Stimulated activated CD4-positive, alpha-beta T cell treated with anti-CD3 and anti-CD28 coated beads, Interleukin-4, amount 100 ng/mL, for 48 hours (primary cell): ENCODE data around the gene KANTR.

Experiments used
- DNase-seq, 2 donors: peaks; one replicate each; pipeline ENCODE4 v3.0.0-alpha.2; 2020; ENCODE audit warnings: low read depth in 2 of 2

Gene KANTR, protein sequence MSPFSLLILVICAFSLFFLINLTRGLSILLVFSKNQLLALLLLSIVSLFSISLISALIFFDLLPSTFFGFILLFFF

DNA sequence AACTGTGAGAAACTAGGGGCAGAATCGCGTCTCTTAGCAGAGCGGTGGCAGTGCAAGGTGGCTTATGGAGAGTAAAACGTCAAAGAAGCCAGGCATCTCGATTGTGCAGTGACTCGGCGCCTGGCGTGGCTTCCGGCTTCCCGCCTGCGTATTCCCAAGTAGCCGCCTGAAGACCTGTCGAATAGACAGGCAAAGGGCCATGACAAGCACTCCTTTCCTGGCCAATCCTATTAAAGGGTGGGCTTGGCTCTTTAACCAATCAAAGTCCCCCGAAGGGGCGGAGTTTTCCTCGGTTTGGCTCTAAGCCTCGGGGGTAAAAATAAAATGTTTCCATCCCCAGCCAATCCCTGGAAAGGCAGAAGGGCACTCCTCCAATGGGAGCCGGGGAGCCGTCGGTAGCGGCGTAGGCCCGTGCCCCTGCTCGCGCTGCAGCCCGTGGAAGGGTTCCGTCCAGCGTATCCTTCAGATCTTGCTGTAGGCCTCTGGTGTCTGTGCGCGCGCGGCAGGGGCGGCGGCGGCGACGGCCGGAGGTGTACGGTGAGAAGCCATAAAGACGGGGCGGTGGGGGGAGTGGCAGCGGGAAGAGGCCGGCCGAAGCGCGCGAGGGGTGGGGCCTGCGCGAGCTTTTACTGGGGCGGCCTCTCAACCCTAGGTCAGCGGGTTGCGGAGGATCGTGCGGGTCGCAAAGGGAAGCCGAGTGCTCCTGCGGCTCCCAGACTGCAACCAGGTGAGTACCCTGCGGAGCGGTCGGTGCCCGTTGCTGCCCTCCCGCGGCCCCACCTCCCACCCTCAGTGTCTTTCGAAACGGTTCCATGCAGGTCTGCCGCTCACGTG lies at the start of gene KANTR:
Gene KANTR (plus strand): TSS at position 395 of the 834 bp plus-strand sequence. CDS start 30,131 bp downstream, outside the sequence.
- peak; percentile 59 to 75 for DNase-seq

DNA sequence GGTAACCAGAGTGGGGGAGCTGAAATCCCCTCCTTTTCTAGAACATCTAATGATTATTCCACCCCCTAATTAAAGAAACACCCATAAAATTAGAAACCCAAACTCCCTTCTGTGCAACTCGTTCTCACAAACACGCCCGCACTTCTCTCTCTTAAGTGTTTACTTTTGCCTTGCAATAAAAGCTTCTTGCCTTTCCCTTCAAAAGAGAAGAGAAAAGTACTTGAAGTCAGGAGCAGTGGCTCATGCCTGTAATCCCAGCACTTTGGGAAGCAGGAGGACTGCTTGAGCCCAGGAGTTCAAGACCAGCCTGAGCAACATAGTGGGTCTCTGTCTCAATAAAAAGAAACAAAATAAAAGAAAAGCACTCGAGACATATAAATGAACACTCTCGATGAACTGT lies 48.9 kb upstream of the KANTR start:
- DNase-seq = no peak

DNA sequence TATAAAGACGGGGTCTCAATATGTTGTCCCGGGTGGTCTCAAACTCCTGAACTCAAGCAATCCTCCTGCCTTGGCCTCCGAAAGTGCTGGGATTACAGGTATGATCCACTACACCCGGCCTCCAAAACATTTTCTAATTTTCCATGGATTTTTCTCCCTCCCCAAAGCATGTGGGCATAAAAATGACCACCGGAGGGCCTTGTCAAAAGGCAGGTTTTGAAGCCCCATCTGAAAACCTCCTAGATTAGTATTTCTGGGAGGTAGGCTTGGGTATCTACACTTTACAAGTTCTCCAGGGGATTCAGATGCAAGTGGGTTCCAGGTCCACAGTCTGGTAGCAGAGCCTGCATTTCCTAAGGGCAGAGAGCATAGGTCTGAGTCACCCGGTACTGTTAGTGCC lies 46.7 kb upstream of the KANTR start:
- no peak for DNase-seq

DNA sequence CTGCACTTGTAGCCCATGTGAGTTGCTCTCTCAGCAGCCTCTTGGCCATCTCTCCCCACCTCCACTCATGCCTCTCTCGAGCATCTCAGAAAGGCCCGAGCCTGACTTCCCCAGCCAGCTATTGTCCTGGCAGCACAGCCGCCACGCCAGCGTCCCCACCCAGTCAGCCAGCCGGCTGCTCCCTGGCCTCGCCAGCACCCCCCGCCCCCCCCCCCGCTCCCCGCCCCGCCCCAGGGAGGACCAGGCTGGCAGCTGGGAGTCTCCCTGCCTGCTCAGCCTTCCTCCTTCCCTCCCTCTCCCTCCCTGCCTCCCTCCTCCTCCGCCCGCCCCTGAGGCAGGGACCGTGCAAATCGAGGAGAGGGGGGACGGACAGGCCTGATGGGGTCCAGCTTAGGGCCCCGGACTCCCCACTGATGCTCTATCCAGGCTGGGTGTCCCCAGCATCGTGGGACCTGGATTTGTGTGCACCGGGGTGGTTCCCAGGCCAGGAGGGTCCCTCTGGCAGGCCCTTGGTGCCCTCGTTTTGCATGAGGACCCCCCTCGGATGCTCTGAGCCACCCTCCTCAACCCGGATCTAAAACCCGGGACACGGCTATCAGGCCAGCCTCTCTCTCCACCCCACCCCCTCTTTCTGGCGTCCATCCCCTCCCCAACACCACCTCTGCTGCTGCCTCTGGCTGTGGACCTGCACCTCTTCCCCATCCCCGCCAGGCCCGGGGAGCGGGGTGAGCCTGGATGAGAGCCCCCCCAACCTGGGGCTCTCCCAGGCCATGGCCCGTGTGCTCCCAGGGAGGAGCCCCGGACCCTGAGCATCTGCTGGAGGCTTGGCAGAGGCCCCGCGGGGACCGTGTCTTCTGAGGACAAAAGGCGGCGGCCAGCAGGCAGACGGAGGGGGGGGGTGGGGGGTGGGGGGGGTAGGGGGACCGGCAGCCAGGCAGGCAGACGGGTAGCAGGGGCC lies 45.5 kb upstream of the KANTR start, which contains the start of gene GPR173:
Gene GPR173 (plus strand): TSS at position 621 of the 958 bp plus-strand sequence. CDS start 27,833 bp downstream, outside the sequence.
- no peak for DNase-seq

DNA sequence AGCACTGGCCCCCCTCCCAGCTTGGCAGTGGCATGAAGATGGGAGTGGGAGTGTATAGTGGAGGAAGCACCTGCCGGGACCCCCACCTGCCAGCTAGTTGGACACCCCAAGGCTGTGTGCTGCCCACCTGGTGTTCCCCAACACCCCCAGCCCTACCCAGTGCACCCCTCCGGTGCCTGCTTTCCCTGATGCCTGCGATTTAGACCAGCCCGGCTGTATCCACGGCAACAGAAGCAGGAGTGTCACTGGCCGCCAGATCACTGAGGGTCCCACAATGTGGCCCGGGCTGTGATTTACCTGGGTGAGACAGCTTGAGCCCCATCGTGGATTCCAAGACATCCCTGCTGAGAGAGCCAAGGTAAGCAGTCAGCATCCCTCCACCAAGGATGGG lies 44.8 kb upstream of the KANTR start:
- no peak for DNase-seq

DNA sequence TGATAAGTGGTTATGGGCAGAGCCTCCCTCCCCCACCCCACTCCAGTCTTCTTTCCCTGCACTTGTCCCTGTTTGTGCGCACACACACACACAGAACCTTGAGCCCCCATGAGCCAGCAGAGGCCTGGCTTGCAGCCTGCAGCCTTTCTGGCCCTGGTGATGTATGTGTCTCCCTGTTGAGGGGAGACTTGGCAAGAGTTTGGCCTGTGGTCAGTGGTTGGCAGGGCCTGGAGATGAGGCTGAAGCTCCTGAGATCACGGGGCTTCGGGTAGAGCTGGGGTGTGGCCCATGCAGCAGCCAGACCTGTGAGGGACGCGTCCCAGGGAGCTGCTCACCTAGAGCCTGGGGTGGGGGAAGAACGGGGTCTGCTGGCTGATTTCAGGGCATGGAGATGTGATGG lies 43.1 kb upstream of the KANTR start:
- DNase-seq = no peak

DNA sequence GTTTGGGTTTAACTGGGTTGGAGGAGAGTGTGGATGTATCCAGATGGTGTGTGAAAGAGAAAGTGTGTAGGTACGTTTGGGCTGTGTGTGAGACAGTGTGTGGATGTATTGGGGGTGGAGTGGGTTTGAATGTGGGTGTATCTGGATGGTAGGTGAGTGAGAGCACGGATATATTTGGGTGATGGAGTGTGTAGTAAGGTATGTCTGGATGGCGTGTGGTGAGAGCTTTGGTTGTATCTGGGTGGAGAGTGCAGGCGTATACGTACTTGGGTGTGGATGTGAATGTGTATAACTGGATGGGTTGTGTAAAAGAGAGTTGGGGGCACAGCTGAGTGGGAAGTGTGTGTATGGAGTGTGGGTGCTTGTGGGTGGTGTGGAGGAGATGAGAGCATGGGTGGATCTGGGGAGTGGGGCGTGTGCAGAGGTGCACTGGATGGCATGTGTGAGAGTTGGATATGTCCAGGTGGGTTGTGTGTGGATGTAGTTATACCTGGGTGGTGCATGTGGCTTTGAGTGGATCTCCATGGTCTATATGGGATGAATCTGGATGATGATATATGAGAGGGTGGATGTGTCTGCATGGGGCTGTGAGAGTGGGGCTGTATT lies 38.6 kb upstream of the KANTR start:
- no peak for DNase-seq

DNA sequence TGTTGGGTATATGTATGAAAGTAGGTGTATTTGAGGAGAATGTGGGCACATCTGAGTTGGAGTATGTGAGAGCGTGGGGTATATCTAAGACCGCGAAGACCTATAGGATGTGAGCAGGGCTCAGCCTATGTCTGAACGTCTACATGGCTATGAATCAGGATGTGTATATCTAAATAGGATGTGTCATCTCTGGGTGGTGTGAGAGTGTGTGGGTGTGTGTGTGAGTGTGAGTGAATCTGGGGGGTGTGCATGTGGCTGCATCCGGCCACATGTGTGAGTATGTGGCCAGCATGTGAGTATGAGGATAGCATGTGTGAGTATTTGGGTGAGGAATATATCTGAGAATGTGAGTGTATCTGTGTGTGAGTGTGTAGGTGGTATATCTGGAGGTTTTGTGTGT lies 37.6 kb upstream of the KANTR start:
- no peak for DNase-seq

DNA sequence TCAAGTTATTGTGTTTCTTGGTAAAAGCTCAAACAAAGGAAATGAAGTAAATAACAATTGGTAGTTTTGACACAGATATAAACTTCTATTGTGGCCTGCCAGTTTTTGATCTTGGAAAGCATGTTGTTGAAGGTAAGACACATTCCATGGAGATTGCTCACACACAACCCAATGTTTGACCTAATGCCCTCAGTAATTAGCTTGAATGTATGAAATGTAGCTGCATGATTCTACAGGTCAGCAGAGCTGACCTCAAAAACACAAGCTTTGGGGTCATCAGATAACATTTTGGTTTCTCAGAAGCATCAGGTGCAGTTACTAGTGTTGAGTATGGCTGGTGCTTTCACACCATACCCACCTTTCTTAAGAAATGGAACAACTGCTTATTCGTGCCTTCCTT lies 28.8 kb upstream of the KANTR start:
- no peak for DNase-seq

DNA sequence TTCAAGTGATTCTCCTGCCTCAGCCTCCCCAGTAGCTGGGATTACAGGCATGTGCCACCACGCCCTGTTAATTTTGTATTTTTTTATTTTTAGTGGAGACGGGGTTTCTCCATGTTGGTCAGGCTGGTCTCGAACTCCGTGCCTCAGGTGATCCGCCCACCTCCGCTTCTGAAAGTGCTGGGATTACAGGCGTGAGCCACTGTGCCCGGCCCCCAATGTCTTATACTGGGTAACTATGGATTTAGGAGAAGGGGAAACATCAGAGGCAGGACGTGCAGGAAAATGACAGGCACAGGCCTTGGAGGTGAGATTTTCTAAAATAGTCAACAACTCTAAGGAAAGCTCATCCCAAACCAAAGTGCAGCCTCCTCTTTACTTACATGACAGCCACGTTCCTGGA lies 22.9 kb upstream of the KANTR start:
- DNase-seq = no peak

DNA sequence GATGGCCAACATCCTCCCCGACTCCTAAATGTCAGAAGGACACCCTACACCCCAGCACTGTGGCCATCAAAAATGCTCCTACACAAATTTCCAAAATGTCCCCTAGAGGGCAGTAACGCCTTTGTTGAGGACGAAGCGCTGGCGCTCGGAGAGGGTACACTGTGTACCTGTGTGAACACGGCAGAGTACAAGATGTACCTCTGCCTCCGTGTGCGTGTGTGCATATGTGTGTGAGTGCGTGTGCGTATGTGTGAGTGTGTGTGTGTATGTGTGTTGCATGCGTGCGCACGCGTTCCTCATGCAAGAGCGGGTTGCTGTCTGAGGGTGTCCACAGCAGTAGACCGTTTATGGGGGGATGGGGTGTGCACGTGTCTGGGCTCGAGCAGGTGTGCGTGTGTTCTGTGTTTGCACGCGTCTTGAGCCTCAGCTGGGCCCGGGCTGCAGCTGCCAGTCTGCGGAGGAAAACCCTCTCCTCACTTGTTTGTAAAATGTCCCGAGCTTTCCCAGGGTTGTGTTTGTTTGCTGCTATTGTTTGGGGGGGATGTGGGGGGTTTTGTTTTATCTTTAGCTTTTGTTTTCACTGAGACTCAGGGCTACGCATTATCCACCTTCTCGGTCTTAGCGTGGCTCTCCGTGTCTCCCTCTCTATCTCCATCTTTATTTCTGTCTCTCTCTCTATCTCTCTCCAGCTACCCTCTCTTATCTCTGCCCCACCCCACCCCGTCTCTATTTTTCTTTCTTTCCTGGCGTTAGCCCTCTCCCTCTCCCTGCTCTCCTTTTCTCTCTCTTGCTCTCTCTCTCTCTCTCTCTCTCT lies 22.1 kb upstream of the KANTR start:
- DNase-seq = peak; percentile 26 to 45

DNA sequence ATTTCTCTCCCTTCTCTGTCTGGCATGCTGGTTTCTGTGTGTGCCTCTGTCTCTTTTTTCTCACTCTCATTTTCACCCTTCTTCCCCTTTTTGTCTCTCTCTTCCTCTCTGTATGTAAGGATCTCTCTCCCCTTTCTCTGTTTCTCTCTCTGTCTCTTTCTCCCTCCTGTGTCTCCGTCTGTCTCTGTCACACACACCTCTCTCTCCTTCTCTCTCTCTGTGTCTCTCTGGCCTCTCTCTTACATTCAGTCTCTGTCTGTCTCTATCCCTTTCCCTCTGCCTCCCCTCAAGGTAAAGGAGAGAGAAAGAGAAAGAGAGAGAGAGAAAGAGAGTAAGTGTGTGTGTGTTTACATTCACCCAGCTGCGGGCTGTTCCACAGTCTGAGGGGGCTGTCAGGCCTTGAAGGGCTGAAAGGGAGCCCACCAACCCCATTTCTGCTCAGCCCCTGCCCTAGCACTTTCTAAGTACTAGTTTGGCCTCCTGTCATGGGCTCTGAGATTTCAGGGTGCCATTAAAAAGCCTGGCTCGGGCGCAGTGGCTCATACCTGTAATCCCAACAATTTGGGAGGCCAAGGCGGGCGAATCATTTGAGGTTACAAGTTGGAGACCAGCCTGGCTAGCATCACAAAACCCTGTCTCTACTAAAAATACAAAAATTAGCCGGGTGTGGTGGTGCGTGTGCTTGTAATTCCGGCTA lies 21.4 kb upstream of the KANTR start:
- no peak for DNase-seq

DNA sequence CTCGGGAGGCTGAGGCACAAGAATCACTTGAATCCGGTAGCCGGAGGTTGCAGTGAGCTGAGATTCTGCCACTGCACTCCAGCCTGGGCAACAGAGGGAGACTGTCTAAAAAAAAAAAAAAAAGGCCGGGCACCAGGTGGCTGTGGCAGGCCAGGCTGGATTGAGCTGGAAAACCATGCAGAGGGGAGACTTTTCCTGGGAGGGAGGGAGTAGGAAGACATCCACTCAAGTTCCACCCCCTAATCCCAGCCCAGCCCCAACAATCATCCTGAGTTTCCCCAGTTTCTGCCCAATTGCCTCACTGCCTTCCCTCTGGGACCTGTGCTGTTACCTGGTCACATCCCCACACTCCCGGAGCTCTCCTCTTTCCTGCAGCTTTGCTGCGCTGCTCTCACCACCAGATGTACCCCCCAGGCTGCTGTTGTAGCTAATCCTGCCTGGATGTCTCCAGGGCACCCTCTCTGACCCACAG lies 20.8 kb upstream of the KANTR start:
- DNase-seq = no peak

DNA sequence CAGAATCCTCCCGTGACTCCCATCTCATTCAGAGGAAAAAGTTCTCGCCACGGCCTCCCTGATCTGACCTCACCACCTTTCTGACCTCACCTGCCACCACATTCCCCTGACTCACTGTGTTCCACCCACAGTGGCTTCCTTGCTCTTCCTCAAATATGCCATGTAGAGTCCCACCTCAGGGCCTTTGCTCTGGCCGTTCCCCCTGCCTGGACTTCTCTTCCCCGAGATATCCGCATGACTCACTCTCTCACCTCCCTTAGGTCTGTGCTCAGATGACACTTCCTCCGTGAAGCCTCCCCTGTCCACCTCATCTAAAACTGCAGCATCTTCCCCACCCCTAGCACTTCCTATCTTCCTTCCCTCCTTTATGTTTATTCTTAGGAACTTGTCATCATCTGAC lies 18.9 kb upstream of the KANTR start:
- no peak for DNase-seq

DNA sequence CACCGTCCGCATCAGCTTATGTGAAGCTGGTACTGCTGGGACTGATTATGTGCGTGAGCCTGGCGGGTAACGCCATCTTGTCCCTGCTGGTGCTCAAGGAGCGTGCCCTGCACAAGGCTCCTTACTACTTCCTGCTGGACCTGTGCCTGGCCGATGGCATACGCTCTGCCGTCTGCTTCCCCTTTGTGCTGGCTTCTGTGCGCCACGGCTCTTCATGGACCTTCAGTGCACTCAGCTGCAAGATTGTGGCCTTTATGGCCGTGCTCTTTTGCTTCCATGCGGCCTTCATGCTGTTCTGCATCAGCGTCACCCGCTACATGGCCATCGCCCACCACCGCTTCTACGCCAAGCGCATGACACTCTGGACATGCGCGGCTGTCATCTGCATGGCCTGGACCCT lies 17.3 kb upstream of the KANTR start:
- no peak for DNase-seq

DNA sequence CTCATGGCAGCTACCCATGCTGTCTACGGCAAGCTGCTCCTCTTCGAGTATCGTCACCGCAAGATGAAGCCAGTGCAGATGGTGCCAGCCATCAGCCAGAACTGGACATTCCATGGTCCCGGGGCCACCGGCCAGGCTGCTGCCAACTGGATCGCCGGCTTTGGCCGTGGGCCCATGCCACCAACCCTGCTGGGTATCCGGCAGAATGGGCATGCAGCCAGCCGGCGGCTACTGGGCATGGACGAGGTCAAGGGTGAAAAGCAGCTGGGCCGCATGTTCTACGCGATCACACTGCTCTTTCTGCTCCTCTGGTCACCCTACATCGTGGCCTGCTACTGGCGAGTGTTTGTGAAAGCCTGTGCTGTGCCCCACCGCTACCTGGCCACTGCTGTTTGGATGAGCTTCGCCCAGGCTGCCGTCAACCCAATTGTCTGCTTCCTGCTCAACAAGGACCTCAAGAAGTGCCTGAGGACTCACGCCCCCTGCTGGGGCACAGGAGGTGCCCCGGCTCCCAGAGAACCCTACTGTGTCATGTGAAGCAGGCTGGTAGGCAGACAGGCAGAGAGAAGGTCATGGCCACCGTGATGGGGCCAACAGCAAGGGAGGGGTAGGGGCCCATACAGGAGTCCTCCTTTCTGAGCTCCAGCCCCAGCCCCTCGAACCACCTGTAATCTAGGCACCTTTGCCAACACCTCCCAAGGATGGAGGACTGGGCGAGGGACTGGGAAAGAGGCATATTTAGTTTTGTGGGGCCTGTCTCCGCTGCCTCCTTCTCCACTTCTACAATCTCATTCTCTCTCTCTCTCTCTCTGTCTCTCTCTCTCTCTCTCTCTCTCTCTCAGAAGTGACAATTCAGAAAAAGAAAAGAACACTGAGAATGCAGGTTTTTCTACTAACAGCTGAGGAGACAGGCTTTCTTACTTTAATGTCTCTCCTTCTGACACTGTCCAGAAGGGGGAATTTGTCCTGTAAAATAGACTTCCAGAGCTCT lies 16.4 kb upstream of the KANTR start:
- no peak for DNase-seq

DNA sequence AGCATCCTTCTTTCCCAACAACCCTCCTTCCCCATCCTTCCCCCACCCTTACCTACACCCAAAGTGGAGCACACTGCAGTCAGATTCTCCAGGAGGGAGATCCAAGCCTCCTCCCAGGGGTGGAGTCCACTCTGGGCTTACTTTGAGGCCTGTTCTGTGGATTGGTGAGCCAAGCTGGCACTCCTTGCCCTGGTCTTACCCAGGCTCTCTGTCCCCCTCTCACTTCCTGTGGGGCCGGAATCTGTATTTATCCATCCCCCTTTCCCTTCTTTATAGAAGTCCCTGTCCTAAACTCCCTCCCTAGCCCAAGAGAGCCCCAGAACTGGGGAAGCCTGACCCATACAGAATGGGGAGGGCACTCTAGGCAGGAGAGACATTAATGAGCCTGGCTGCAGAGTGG lies 15.0 kb upstream of the KANTR start:
- DNase-seq = no peak

DNA sequence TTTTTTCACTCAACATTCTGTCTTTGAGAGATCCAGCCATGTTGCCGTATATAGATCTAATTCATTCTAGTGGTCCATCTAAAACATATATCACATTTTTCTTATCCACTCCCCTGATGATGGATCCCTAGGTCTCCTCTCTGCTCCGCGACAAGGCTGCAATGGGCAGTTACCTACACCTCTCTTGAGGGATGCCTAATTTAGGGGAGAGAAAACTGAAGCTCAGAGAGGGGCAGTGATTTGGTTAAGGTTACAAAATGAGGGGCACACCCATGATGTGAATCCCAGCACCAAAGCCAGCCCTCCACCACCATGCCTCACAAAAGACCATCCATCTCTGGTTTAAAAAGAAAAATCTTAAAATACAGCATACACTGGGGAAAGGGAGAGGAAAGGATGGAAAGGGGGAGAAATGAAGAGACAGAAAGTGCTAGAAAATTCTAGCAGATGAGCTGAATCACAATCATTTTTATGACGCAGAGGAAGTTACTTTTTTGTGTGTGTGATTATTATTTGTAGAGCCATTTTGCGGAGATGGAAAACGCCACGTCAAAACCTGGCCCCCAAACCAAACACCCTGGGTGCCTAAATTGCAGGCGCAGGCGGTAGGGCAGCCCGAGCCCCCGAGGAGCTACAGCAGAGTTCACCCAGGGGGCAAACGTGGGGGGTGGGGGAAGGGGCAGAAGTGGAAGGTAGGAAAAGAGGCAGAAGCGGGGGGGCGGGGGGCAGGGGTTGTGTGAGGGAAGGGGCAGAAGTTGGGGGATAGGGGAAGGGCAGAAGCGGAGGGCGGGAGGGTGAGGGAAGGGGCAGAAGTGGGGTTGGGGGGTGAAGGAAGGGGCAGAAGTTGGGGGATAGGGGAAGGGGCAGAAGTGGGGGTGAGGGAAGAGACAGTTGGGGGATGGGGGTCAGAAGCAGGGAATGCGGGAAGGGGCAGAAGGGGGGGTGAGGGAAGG lies 13.0 kb upstream of the KANTR start:
- no peak for DNase-seq
